C4-2B (cell line): ENCODE data around the gene R3HDM4.

Source experiments
- H3K27ac ChIP-seq: fragments of 450-650 bp; 2 replicates; pipeline ENCODE4 v1.5.1; 2017
- CTCF ChIP-seq: fragments of 450-650 bp; conservative IDR thresholded peaks from 2 replicates; pipeline ENCODE4 v1.5.1; 2017; ENCODE audit warnings: mild to moderate bottlenecking

R3HDM4 gene

GRCh38 chr19:848386-848921 is 64.6 kb downstream of the R3HDM4 start:
- H3K27ac ChIP-seq = no peak overlapping the region
- TF ChIP-seq CTCF = no peak
